Measurements from ENCODE around the gene AFF3.

GRCh38 chr2:99890568-99891427, 251.6 kb downstream of the AFF3 start:
- TF ChIP-seq CTCF (conservative IDR thresholded peaks at IDR 0.05; ENCODE audit: low read depth, low read length) = no peak
- TF ChIP-seq EZH2 (IDR thresholded peaks at IDR 0.05; ENCODE audit: borderline replicate concordance, low read depth, low read length, poor library complexity, severe bottlenecking) = no peak

Data from A673 (cell line).